ENCODE results near the gene YTHDC2.

The YTHDC2 gene

DNA sequence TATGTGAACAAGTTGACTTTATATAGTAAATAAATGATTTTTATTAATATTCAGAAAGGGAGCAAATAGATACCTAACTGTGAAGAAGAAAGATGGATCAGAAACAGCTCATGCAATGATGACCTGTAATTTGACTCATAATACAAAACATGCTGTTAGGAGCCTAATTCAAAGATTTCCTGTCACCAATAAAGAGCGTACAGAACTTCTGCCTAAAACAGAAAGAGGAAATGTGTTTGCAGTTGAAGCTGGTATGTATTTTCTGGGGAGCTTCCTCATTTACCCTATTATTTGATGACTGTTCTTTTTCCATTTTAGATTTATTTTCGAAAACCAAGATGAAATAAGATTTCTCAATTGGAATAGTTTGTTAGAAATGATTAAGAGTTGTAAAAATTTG, 11.4 kb downstream of the YTHDC2 start:
- Histone ChIP-seq H3K79me2 (ENCODE audit: control insufficient read depth, insufficient read depth, low read length, poor library complexity) (no peaks in the 10 kb centered on the region), H2AK5ac (ENCODE audit: low read length) (no peak overlapping the region), H4K12ac (ENCODE audit: low read depth, low read length) (no peak overlapping the region), H3K4ac (ENCODE audit: low read depth, low read length) (no peak overlapping the region), H2BK120ac (ENCODE audit: insufficient read depth, low read length, poor library complexity) (no peak overlapping the region), H4K91ac (ENCODE audit: low read depth, low read length) (no peak overlapping the region), H2AFZ (ENCODE audit: insufficient read depth, low read length, poor library complexity) (no peak overlapping the region), H2BK5ac (ENCODE audit: low read depth, low read length, poor library complexity) (no peak overlapping the region), H3K18ac (ENCODE audit: low read length) (no peak overlapping the region), H3K27me3 (ENCODE audit: insufficient read depth, low read length) (no peaks in the 10 kb centered on the region), H3K23ac (ENCODE audit: low read length) (no peak overlapping the region), H3K4me1 (ENCODE audit: control insufficient read depth in 1 of 2, insufficient read depth in 2 of 2, low read length in 2 of 2) (no peaks in the 10 kb centered on the region), H3K27ac (ENCODE audit: low read depth, low read length) (no peak overlapping the region), H3K9me3 (ENCODE audit: insufficient read depth, low read depth, low read length) (no peaks in the 10 kb centered on the region), H3K36me3 (ENCODE audit: control insufficient read depth in 1 of 2, insufficient read depth in 2 of 2, low read length in 2 of 2) (no peaks in the 10 kb centered on the region), H3K4me3 (ENCODE audit: low read depth, low read length) (no peak overlapping the region), H3K79me1 (ENCODE audit: low read length) (no peaks in the 10 kb centered on the region), H3K14ac (ENCODE audit: low read length) (no peak overlapping the region), H4K8ac (ENCODE audit: low read depth, low read length) (no peak overlapping the region), H3K9ac (ENCODE audit: low read length) (no peak overlapping the region), H2BK12ac (ENCODE audit: low read length) (no peak overlapping the region), H3K4me2 (ENCODE audit: low read length) (no peak overlapping the region)
- DNase-seq, result peak in 1 of 2 donors; percentile 19
- WGBS (ENCODE audit: extremely low coverage, insufficient coverage, insufficient read length), result no CpG with 5 or more reads among the region's 2 CpGs

DNA sequence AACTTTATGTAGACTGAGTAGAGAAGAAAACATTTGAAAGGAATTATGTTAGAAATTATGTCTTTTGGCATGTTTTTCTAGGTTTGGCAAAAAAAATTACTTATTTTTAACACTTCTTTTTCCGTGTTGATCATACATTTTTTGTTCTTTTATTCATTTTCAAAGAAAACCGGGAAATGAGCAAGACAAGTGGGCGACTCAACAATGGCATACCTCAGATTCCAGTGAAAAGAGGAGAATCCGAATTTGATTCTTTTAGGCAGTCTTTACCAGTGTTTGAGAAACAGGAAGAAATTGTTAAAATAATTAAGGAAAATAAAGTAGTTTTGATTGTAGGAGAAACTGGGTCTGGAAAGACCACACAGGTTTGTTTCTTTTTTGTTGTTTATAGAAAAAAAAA, 12.9 kb downstream of the YTHDC2 start:
- Histone ChIP-seq H4K12ac (ENCODE audit: low read depth, low read length) (no peak overlapping the region), H2AK5ac (ENCODE audit: low read length) (no peak overlapping the region), H3K18ac (ENCODE audit: low read length) (no peak overlapping the region), H3K79me2 (ENCODE audit: control insufficient read depth, insufficient read depth, low read length, poor library complexity) (no peaks in the 10 kb centered on the region), H3K4me1 (ENCODE audit: control insufficient read depth in 1 of 2, insufficient read depth in 2 of 2, low read length in 2 of 2) (no peaks in the 10 kb centered on the region), H3K36me3 (ENCODE audit: control insufficient read depth in 1 of 2, insufficient read depth in 2 of 2, low read length in 2 of 2) (peaks cover 0 to 2% of the 10 kb centered on the region in 2 experiments), H3K4me3 (ENCODE audit: low read depth, low read length) (no peak overlapping the region), H2BK12ac (ENCODE audit: low read length) (no peak overlapping the region), H3K23ac (ENCODE audit: low read length) (no peak overlapping the region), H3K9ac (ENCODE audit: low read length) (no peak overlapping the region), H3K14ac (ENCODE audit: low read length) (no peak overlapping the region), H3K27ac (ENCODE audit: low read depth, low read length) (no peak overlapping the region), H4K8ac (ENCODE audit: low read depth, low read length) (no peak overlapping the region), H3K9me3 (ENCODE audit: insufficient read depth, low read depth, low read length) (peaks cover 2% of the 10 kb centered on the region), H3K4ac (ENCODE audit: low read depth, low read length) (no peak overlapping the region), H2BK120ac (ENCODE audit: insufficient read depth, low read length, poor library complexity) (no peak overlapping the region), H4K91ac (ENCODE audit: low read depth, low read length) (no peak overlapping the region), H3K27me3 (ENCODE audit: insufficient read depth, low read length) (no peaks in the 10 kb centered on the region), H3K79me1 (ENCODE audit: low read length) (no peaks in the 10 kb centered on the region), H2BK5ac (ENCODE audit: low read depth, low read length, poor library complexity) (no peak overlapping the region), H2AFZ (ENCODE audit: insufficient read depth, low read length, poor library complexity) (no peak overlapping the region), H3K4me2 (ENCODE audit: low read length) (no peak overlapping the region)
- whole genome bisulfite sequencing (ENCODE audit: extremely low coverage, insufficient coverage, insufficient read length), result no CpG with 5 or more reads among the region's 4 CpGs
- DNase-seq, result no peak

DNA sequence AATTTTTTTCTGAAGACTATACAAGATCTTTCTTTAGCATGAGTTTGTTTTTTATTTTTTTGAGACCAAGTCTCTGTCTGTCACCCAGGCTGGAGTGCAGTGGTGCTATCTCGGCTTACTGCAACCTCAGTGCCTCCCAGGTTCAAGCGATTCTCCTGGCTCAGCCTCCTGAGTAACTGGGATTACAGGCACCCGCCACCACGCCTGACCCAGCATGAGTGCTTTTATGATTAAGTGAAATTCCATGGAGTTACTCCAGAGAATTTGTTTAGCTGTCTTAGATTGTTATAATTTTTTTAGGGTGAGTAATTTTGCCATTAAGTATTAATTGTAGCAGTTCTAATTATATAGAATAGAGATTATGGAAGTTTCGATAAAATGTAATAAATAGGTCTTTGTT, 14.3 kb downstream of the YTHDC2 start:
- H3K23ac ChIP-seq (ENCODE audit: low read length), result no peak overlapping the region

DNA sequence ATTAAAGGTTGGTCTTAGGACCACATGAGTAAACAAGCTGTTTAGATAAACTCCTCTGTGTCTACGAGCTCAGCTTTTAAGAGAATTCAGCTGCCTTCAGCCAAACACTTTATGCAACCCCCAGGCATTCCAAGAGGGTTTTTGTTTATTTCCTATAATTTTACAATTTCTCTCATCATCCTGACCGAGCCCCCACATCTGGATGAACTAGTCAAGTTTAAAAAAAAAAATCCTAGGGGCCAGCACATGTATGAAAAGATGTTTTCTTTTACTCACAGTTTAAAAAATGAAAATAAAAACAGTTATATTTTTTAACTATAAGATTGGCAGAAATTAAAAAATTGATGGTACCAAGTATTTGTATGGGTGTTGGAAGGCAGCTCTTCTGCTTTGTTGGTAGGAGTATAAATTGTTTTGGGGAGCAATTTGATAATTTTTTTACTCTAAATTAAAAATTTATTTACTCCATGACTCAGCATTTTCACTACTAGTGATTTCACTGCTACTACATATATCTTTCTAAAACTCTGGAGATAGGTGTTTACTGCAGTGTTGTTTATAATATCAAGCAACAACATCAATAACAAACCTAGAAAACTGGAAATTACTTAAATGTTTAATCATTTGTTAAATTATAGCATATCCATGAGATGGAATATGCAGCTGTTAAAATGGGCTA, 18.1 kb downstream of the YTHDC2 start:
- no CpG with 5 or more reads among the region's 2 CpGs for WGBS (ENCODE audit: extremely low coverage, insufficient coverage, insufficient read length)

More for the DNA sequence above, 14.3 kb downstream of the YTHDC2 start:
- no peak overlapping the region for H2AFZ ChIP-seq (ENCODE audit: insufficient read depth, low read length, poor library complexity)
- H3K18ac ChIP-seq (ENCODE audit: low read length), result no peak overlapping the region
- H3K14ac ChIP-seq (ENCODE audit: low read length), result no peak overlapping the region
- no peak overlapping the region for H3K4me3 ChIP-seq (ENCODE audit: low read depth, low read length)
- H3K79me1 ChIP-seq (ENCODE audit: low read length), result no peaks in the 10 kb centered on the region
- WGBS (ENCODE audit: extremely low coverage, insufficient coverage, insufficient read length), result no CpG with 5 or more reads among the region's 5 CpGs
- H3K9me3 ChIP-seq (ENCODE audit: insufficient read depth, low read depth, low read length), result peaks cover 2% of the 10 kb centered on the region
- no peak overlapping the region for H3K27ac ChIP-seq (ENCODE audit: low read depth, low read length)
- H3K36me3 ChIP-seq (ENCODE audit: control insufficient read depth in 1 of 2, insufficient read depth in 2 of 2, low read length in 2 of 2), result peaks cover 0 to 2% of the 10 kb centered on the region in 2 experiments
- H2BK12ac ChIP-seq (ENCODE audit: low read length), result no peak overlapping the region
- H4K8ac ChIP-seq (ENCODE audit: low read depth, low read length), result no peak overlapping the region
- DNase-seq, result peak; percentile 25 to 34
- H3K27me3 ChIP-seq (ENCODE audit: insufficient read depth, low read length), result no peaks in the 10 kb centered on the region
- no peak overlapping the region for H3K4me2 ChIP-seq (ENCODE audit: low read length)
- H4K12ac ChIP-seq (ENCODE audit: low read depth, low read length), result no peak overlapping the region
- H3K4me1 ChIP-seq (ENCODE audit: control insufficient read depth in 1 of 2, insufficient read depth in 2 of 2, low read length in 2 of 2), result no peaks in the 10 kb centered on the region
- H2BK120ac ChIP-seq (ENCODE audit: insufficient read depth, low read length, poor library complexity), result no peak overlapping the region
- H2BK5ac ChIP-seq (ENCODE audit: low read depth, low read length, poor library complexity), result no peak overlapping the region
- H2AK5ac ChIP-seq (ENCODE audit: low read length), result no peak overlapping the region
- H4K91ac ChIP-seq (ENCODE audit: low read depth, low read length), result no peak overlapping the region
- H3K4ac ChIP-seq (ENCODE audit: low read depth, low read length), result no peak overlapping the region
- H3K9ac ChIP-seq (ENCODE audit: low read length), result no peak overlapping the region
- no peaks in the 10 kb centered on the region for H3K79me2 ChIP-seq (ENCODE audit: control insufficient read depth, insufficient read depth, low read length, poor library complexity)

More for the DNA sequence above, 18.1 kb downstream of the YTHDC2 start:
- no peak overlapping the region for H3K4me3 ChIP-seq (ENCODE audit: low read depth, low read length)
- H4K12ac ChIP-seq (ENCODE audit: low read depth, low read length), result no peak overlapping the region
- no peak overlapping the region for H3K4ac ChIP-seq (ENCODE audit: low read depth, low read length)
- no peak overlapping the region for H3K9ac ChIP-seq (ENCODE audit: low read length)
- H3K9me3 ChIP-seq (ENCODE audit: insufficient read depth, low read depth, low read length), result peaks cover 2% of the 10 kb centered on the region
- H2AK5ac ChIP-seq (ENCODE audit: low read length), result no peak overlapping the region
- no peaks in the 10 kb centered on the region for H3K79me2 ChIP-seq (ENCODE audit: control insufficient read depth, insufficient read depth, low read length, poor library complexity)
- no peak overlapping the region for H2BK5ac ChIP-seq (ENCODE audit: low read depth, low read length, poor library complexity)
- H3K79me1 ChIP-seq (ENCODE audit: low read length), result no peaks in the 10 kb centered on the region
- no peak overlapping the region for H3K23ac ChIP-seq (ENCODE audit: low read length)
- H3K18ac ChIP-seq (ENCODE audit: low read length), result no peak overlapping the region
- no peak overlapping the region for H3K4me2 ChIP-seq (ENCODE audit: low read length)
- no peak overlapping the region for H2AFZ ChIP-seq (ENCODE audit: insufficient read depth, low read length, poor library complexity)
- no peak overlapping the region for H3K27ac ChIP-seq (ENCODE audit: low read depth, low read length)
- peaks cover 2 to 5% of the 10 kb centered on the region in 2 experiments for H3K36me3 ChIP-seq (ENCODE audit: control insufficient read depth in 1 of 2, insufficient read depth in 2 of 2, low read length in 2 of 2)
- DNase-seq, result no peak
- H4K91ac ChIP-seq (ENCODE audit: low read depth, low read length), result no peak overlapping the region
- H3K14ac ChIP-seq (ENCODE audit: low read length), result no peak overlapping the region
- no peak overlapping the region for H4K8ac ChIP-seq (ENCODE audit: low read depth, low read length)
- no peak overlapping the region for H2BK120ac ChIP-seq (ENCODE audit: insufficient read depth, low read length, poor library complexity)
- no peaks in the 10 kb centered on the region for H3K4me1 ChIP-seq (ENCODE audit: control insufficient read depth in 1 of 2, insufficient read depth in 2 of 2, low read length in 2 of 2)
- no peaks in the 10 kb centered on the region for H3K27me3 ChIP-seq (ENCODE audit: insufficient read depth, low read length)
- H2BK12ac ChIP-seq (ENCODE audit: low read length), result no peak overlapping the region

Measured in trophoblast cell (in vitro differentiated cells and primary cell).